ENCODE results near the gene ACACB. TPM values are rescaled to one million over a fixed set of nuclear protein-coding genes. Genes with fewer than 3 reads are reported as not detected.

Gene ACACB
- total RNA-seq, 1 experiment from 2014 or later: 21.7 TPM

GRCh38 chr12:109165599-109165998 lies 49.2 kb downstream of the ACACB start:
- H3K79me2 ChIP-seq (ENCODE audit: low read length): peaks cover 3% of the 10 kb centered on the region; the same call in 1 of the 2 replicates
- H3K4me2 ChIP-seq (ENCODE audit: low read length): no peak overlapping the region
- TF ChIP-seq EZH2phosphoT487 (IDR thresholded peaks at IDR 0.05; ENCODE audit: borderline replicate concordance, low read length) (no peak), CTCF (conservative IDR thresholded peaks at IDR 0.05; ENCODE audit: low read depth, low read length) (no peak), EZH2 (IDR thresholded peaks at IDR 0.05; ENCODE audit: low read length, unreplicated experiment) (no peak)
- no peak overlapping the region for H3K9ac ChIP-seq (ENCODE audit: low read length)
- no peak overlapping the region for H3K4me3 ChIP-seq (ENCODE audit: low read length)
- no peak overlapping the region for H3K27ac ChIP-seq (ENCODE audit: low read length)
- ATAC-seq (peak; percentile 55), DNase-seq (no peak)
- H3K9me2 ChIP-seq (replicated peaks; ENCODE audit: low read length): no peaks in the 10 kb centered on the region
- H3K36me3 ChIP-seq (ENCODE audit: low read depth, low read length): peaks cover 4% of the 10 kb centered on the region; the same call in 1 of the 2 replicates
- no peaks in the 10 kb centered on the region for H3K9me3 ChIP-seq (ENCODE audit: low read length)
- no TSS peak for BruUV-seq (replicated peaks)
- ChIA-PET POLR2A (ENCODE audit: unreplicated experiment) (no interaction called here), CTCF (no interaction called here)
- no peaks in the 10 kb centered on the region for H3K27me3 ChIP-seq (ENCODE audit: low read length)
- peaks cover 3% of the 10 kb centered on the region for H3F3A ChIP-seq (ENCODE audit: low read length, unreplicated experiment)
- no peak overlapping the region for H2AFZ ChIP-seq (ENCODE audit: low read length)
- intact Hi-C loops (cut with micrococcal nuclease): loop anchor here (5.0 kb wide), 1 partner anchor 53 kb away; no protein-coding TSS in a partner anchor
- H3K4me1 ChIP-seq (ENCODE audit: insufficient read depth, low read length): peaks cover 12% of the 10 kb centered on the region
- no peaks in the 10 kb centered on the region for H4K20me1 ChIP-seq (ENCODE audit: low read length)

- CTCF ChIA-PET: no interaction called here
- no peaks in the 10 kb centered on the region for H3K27me3 ChIP-seq (ENCODE audit: low read length)
- no peaks in the 10 kb centered on the region for H4K20me1 ChIP-seq (ENCODE audit: low read length)
- intact Hi-C loops (cut with micrococcal nuclease): loop anchor here (5.0 kb wide), 1 partner anchor 54 kb away; no protein-coding TSS in a partner anchor
- no peaks in the 10 kb centered on the region for H3K9me2 ChIP-seq (replicated peaks; ENCODE audit: low read length)
- ATAC-seq (no peak), DNase-seq (no peak)
- no peak overlapping the region for H2AFZ ChIP-seq (ENCODE audit: low read length)
- no peaks in the 10 kb centered on the region for H3K9me3 ChIP-seq (ENCODE audit: low read length)
- H3K36me3 ChIP-seq (ENCODE audit: low read depth, low read length): peaks cover 4% of the 10 kb centered on the region; the same call in 1 of the 2 replicates
- H3K4me3 ChIP-seq (ENCODE audit: low read length): no peak overlapping the region
- H3K9ac ChIP-seq (ENCODE audit: low read length): no peak overlapping the region
- H3K4me2 ChIP-seq (ENCODE audit: low read length): no peak overlapping the region
- no peak overlapping the region for H3K27ac ChIP-seq (ENCODE audit: low read length)
- TF ChIP-seq CTCF (conservative IDR thresholded peaks at IDR 0.05; ENCODE audit: low read depth, low read length) (no peak), EZH2phosphoT487 (IDR thresholded peaks at IDR 0.05; ENCODE audit: borderline replicate concordance, low read length) (no peak), EZH2 (IDR thresholded peaks at IDR 0.05; ENCODE audit: low read length, unreplicated experiment) (no peak)
- BruUV-seq (replicated peaks): no TSS peak
- peaks cover 3% of the 10 kb centered on the region for H3F3A ChIP-seq (ENCODE audit: low read length, unreplicated experiment)
- POLR2A ChIA-PET (ENCODE audit: unreplicated experiment): no interaction called here
- no peaks in the 10 kb centered on the region for H3K79me2 ChIP-seq (ENCODE audit: low read length)
- peaks cover 12% of the 10 kb centered on the region for H3K4me1 ChIP-seq (ENCODE audit: insufficient read depth, low read length)
These were observed 50.0 kb downstream of the ACACB start for GRCh38 chr12:109166371-109166770.

- ATAC-seq (no peak; the same call in 1 of the 2 replicates), DNase-seq (no peak)
- no peaks in the 10 kb centered on the region for H3K9me2 ChIP-seq (replicated peaks; ENCODE audit: low read length)
- H3K9ac ChIP-seq (ENCODE audit: low read length): no peak overlapping the region
- no peak overlapping the region for H3K4me2 ChIP-seq (ENCODE audit: low read length)
- H3K27me3 ChIP-seq (ENCODE audit: low read length): no peaks in the 10 kb centered on the region
- H3K9me3 ChIP-seq (ENCODE audit: low read length): no peaks in the 10 kb centered on the region
- CTCF ChIA-PET: no interaction called here
- H3K4me1 ChIP-seq (ENCODE audit: insufficient read depth, low read length): peaks cover 12% of the 10 kb centered on the region
- H2AFZ ChIP-seq (ENCODE audit: low read length): no peak overlapping the region
- H3K36me3 ChIP-seq (ENCODE audit: low read depth, low read length): peaks cover 15% of the 10 kb centered on the region; the same call in 1 of the 2 replicates
- H4K20me1 ChIP-seq (ENCODE audit: low read length): no peaks in the 10 kb centered on the region
- no peak for TF ChIP-seq EZH2 (IDR thresholded peaks at IDR 0.05; ENCODE audit: low read length, unreplicated experiment)
- TF ChIP-seq EZH2phosphoT487 (IDR thresholded peaks at IDR 0.05; ENCODE audit: borderline replicate concordance, low read length): no peak
- no peak for TF ChIP-seq CTCF (conservative IDR thresholded peaks at IDR 0.05; ENCODE audit: low read depth, low read length)
- no TSS peak for BruUV-seq (replicated peaks)
- H3K4me3 ChIP-seq (ENCODE audit: low read length): no peak overlapping the region
- intact Hi-C loops (cut with micrococcal nuclease): loop anchor here (1.0 to 5.0 kb wide), 4 partner anchors 12 to 55 kb away; no protein-coding TSS in a partner anchor
- POLR2A ChIA-PET (ENCODE audit: unreplicated experiment): no interaction called here
- no peaks in the 10 kb centered on the region for H3K79me2 ChIP-seq (ENCODE audit: low read length)
- no peak overlapping the region for H3K27ac ChIP-seq (ENCODE audit: low read length)
- H3F3A ChIP-seq (ENCODE audit: low read length, unreplicated experiment): peaks cover 3% of the 10 kb centered on the region
These were observed 51.4 kb downstream of the ACACB start for GRCh38 chr12:109167781-109168180.
